Activated CD4-positive, alpha-beta T cell treated with anti-CD3 and anti-CD28 coated beads for 1 hour (primary cell): ENCODE measurements around the gene LSM3.

Source experiments
- DNase-seq: peaks from one replicate; pipeline ENCODE4 v3.0.0-alpha.2; 2020

LSM3 gene

DNA sequence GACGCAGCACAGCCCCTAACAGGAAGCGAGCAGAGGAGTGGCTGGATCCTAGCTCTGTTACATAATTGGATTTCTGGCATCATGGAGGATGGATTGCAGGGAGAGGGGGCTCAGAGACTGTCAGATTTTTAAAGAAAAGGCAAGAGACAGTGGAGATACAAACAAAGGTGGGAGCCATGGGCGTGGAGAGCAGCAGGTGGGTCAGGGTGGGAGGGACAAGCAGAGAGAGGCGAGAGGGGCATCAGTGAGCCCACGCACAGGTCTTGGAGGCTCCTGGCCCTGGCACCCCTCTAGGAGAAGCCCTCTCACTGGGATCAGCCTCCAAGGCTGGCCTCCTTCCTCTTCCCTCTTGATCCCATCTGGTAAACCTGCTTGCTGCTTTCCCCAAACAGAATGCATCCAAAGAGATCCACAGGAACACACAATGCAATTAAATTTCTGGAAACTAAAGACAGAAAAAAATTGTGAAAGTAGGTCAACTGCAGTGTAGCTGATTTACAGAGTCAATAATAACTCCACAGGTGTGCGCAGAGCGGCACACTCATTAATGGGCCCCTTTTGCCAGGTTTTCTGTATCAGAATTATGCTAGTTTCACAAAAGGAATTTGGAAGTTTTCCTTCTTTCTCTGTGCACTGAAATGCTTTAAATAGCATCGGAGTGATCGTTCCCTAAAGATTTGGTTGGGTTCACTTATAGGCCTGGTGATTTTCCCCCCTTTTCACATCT is 66.1 kb downstream of the LSM3 start:
- DNase-seq: no peak

DNA sequence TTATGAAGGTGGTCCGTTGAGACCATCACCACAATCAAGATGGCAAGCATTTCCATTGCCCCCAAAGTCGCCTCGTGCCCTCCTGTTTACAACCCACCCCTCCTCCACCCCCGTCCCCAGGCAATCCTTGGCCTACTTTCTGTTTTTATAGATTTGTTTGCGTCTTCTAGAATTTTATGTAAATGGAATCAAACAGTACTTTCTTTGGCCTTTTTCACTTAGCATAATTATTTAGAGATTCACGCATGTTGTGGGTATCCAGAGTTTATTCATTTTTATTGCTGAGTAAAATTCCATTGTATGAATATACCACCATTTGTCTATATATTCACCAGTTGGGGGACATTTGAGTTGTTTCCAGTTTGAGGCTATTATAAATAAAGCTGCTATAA is 66.6 kb downstream of the LSM3 start:
- DNase-seq: no peak

DNA sequence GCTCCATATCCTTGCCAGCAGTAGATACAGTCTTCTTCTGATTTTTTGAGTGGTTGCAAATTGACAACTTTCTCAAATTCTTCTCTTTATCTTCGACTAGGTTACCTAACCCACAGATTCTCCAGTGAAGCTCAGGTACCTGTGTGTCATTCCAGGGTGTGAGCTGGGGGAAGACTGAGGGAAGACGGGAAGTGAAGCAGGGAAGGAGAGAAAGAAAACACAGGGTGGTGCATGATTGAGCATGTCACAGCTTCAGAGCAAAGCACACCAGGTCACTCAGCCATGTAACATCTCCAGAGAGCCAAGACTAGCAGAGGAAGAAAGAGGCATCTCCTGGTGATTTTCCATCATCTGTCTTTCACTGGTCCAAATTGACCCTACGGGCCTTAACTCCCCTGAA is 67.2 kb downstream of the LSM3 start:
- no peak for DNase-seq

DNA sequence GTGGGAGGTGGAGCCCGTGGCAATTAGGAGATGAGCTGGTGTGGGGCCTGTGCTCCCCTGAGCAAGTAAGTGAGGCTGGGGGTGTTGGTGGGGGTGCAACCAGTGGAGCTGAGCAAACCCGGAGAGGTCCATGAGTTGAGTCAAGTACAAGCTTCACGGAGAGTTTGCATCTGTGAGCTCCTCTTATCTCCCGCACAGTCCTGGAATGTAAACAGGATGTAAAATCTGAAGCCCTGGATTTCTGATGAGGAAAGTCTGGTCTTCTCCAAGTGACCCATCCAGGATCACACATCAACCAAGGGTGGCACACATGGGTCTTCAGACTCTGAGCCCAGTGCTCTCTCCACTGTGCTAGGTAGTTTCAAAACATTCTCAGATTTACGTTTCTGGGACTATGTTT is 67.8 kb downstream of the LSM3 start:
- no peak for DNase-seq

DNA sequence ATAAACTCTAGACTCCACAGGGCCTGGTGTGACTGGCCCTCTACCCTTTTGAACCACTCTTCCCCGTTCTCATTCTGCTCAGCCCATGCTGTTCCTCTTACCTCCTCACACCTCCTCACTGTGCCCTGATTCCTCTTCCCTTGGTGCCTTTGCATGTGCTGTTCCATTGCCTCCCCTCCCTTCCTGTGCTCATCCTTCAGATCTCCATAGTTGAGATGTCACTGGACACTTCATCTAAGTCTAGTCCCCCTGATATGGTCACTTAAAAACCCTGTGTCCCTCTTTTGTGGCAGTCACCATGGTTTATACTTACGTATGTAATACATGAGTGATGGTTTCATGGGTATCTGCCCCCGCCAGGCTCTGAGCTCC is 69.8 kb downstream of the LSM3 start:
- DNase-seq: no peak

DNA sequence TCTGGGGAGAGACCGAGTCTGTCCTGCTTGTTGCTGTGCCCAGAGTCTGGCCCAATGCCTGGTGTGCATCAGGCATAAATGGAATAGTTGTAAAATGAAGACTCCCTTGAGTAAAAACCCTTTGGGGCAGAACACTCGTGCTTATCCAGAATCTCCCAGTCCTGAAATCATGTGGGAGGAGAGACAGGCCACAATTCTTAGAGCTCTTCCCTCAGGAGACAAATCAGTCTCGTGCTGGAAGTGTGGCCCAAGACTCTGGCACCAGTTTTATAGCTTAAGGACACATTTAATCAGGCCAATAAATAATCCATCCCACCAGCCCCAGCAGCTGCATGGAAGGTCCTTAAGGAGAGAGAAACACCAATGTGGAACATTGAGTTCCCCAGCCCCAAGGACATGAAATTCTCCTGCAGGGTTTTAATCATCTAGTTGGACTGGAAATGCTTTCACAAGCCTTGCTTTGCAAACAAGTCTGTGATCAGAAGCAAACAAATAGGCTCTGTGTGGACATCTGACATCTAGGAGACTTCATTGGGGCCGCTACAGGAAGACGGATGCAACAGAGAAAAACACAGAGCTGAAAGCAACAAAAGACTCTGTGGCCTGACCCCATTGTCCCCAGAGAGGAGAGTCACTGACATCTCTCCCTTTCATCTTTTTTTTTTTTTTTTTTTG is 70.4 kb downstream of the LSM3 start:
- no peak for DNase-seq
